Ovary (tissue), 9 donors: ENCODE data around the gene STK39. TPM values are rescaled to one million over a fixed set of nuclear protein-coding genes. Genes with fewer than 3 reads are reported as not detected.

ENCODE experiments used
- DNase-seq, 5 donors: peaks; one replicate each; pipeline ENCODE4 v3.0.0-alpha.2; 2019 to 2020
- H3K27ac ChIP-seq, 2 donors: fragments of 200-600 bp; one replicate each; pipeline versions ENCODE4 v1.5.1 to v1.8.0; 2019 to 2022
- H3K27me3 ChIP-seq: fragments of 200-600 bp; one replicate; pipeline ENCODE4 v1.8.0; 2022
- H3K36me3 ChIP-seq: fragments of 200-600 bp; sonication (generic); one replicate; pipeline ENCODE4 v1.5.1; 2019
- H3K4me1 ChIP-seq: one replicate; pipeline ENCODE4 v1.8.1; 2013; ENCODE audit warnings: mild to moderate bottlenecking, moderate library complexity; ENCODE audit not compliant: insufficient read depth
- H3K4me3 ChIP-seq: fragments of 200-600 bp; sonication (generic); one replicate; pipeline ENCODE4 v1.5.1; 2017
- H3K9me3 ChIP-seq, 2 donors: fragments of 200-600 bp in 1 of 2; sonication (generic) in 1 of 2; one replicate each; pipeline versions ENCODE4 v1.5.1 to v1.8.1; 2013 to 2019; ENCODE audit warnings: mild to moderate bottlenecking in 1 of 2, moderate library complexity in 1 of 2
- EP300 ChIP-seq: sonication (generic); formaldehyde crosslinking; IDR thresholded peaks from one replicate; pipeline ENCODE4 v1.6.1; 2017; ENCODE audit warnings: antibody characterized with exemption
- POLR2A ChIP-seq: fragments of 450-650 bp; IDR thresholded peaks from one replicate; pipeline ENCODE4 v1.6.1; 2017; ENCODE audit warnings: antibody characterized with exemption, mild to moderate bottlenecking, moderate library complexity
- WGBS, 3 donors: extraction: QIAGEN DNeasy Blood & Tissue Kit in 1 of 3; methylation state at CpG; one replicate each; pipeline versions ENCODE4 v1.1.5 to v1.1.7; 2013 to 2017; 5-methylcytosine and 5-hydroxymethylcytosine counted together
- intact Hi-C, 4 donors: fragments of 100-400 bp; cut with DNase I; formaldehyde crosslinking; loops; one replicate each; pipeline versions ENCODE4 v1.11.0 to v1.15.1; 2022 to 2023
- polyA plus RNA-seq, 2 donors: library from polyadenylated mRNA; stranded (reverse); fragments of 200-250 nt in 1 of 2; fragments of 350-450 nt in 1 of 2; fragmentation: Illumina TruSeq in 1 of 2; extraction: RNeasy Lipid Tissue Mini Kit (QIAGEN cat#74804) in 1 of 2; gene quantifications; one replicate each; pipeline ENCODE4 v1.2.3, GENCODE V29; 2013 to 2014
- total RNA-seq, 7 donors: library from RNA; depleted of rRNA in 2 of 7; stranded (reverse); fragments of >200 nt in 2 of 7; fragmentation: NEBNext Ultra II Directional in 3 of 7; extraction: Animal tissue kit (Norgen Biotek cat#: 25700) in 3 of 7; gene quantifications; one replicate each; pipeline versions ENCODE4 v1.1.0 to v1.2.4, GENCODE V29; 2016 to 2023
- TF ChIP-seq, protein P1 (sequence below), 3 donors: fragments of 450-650 bp in 2 of 3; fragments of 200-600 bp in 1 of 3; IDR thresholded peaks; one replicate each; pipeline versions ENCODE4 v1.5.1 to v1.8.0; 2016 to 2022; ENCODE audit warnings: antibody characterized with exemption in 3 of 3, mild to moderate bottlenecking in 1 of 3
- donor health status: DM: no; HTN: no; CAD: no; lungs with moderate emphysema.
- donor health status: DM: no; HTN: no; CAD: no.
- donor health status: Bipolar disorder and iron deficiency.
- donor health status: DM: yes; HTN: yes; CAD: no.
- donor health status: DM: no; HTN: no; CAD: no.
- donor health status: DM: yes; HTN: yes; CAD: no.

Gene STK39
- total and polyA plus RNA-seq, 9 donors = 5.9 to 14.1 (median 10.6) TPM

DNA sequence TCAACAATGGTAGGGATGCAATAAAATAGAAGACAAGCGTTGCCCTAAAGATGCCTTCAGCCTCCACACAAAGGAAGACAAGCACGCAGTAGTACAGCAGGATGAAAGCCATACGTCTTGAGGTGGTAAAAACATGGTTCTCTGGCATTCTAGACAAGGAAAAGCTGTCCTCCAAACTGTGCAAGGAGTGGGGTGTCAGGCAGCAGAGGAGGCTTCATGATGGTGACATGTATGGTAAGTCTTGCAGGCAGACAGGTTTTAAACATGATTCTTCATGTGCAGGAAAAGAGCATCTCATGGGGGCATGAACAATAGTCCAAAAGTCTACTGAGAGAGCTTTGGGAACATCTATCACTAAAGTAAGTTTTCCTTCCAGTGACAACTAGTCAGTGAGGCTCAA, 241.8 kb downstream of the STK39 start:
- Histone ChIP-seq H3K27ac (no peak overlapping the region), H3K36me3 (no peaks in the 10 kb centered on the region), H3K27me3 (no peaks in the 10 kb centered on the region), H3K9me3 (no peaks in the 10 kb centered on the region), H3K4me3 (no peak overlapping the region), H3K4me1 (peaks cover 4% of the 10 kb centered on the region)
- TF ChIP-seq, protein P1, sequence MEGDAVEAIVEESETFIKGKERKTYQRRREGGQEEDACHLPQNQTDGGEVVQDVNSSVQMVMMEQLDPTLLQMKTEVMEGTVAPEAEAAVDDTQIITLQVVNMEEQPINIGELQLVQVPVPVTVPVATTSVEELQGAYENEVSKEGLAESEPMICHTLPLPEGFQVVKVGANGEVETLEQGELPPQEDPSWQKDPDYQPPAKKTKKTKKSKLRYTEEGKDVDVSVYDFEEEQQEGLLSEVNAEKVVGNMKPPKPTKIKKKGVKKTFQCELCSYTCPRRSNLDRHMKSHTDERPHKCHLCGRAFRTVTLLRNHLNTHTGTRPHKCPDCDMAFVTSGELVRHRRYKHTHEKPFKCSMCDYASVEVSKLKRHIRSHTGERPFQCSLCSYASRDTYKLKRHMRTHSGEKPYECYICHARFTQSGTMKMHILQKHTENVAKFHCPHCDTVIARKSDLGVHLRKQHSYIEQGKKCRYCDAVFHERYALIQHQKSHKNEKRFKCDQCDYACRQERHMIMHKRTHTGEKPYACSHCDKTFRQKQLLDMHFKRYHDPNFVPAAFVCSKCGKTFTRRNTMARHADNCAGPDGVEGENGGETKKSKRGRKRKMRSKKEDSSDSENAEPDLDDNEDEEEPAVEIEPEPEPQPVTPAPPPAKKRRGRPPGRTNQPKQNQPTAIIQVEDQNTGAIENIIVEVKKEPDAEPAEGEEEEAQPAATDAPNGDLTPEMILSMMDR (IDR thresholded peaks at IDR 0.05) = no peak
- no peak for TF ChIP-seq EP300
- no peak for TF ChIP-seq POLR2A
- no peak for DNase-seq
- intact Hi-C loops = no loop called here
- 97 to 98% (median 97%) methylated on average over 3 of the region's 3 CpGs for WGBS, 3 donors

DNA sequence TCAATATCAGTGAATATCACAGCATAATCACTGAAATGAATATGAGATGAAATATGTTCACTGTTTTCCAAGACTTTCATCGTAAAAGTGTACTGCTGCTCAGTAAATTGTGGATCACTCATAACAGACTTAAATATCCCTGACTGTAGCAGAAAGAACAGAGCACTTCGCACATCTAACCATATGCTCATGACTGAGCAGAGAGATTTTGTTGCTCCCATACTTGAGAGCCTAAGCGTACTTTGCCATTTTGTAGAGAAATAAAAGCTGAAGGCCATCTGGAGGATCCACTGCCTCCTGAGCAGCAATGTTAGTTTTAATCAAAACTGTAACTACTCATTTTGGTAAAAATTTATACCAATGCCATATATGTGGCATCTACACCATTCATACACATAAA, 243.5 kb downstream of the STK39 start:
- Histone ChIP-seq H3K27me3 (no peaks in the 10 kb centered on the region), H3K4me1 (peaks cover 4% of the 10 kb centered on the region), H3K36me3 (no peaks in the 10 kb centered on the region), H3K4me3 (no peak overlapping the region), H3K9me3 (no peaks in the 10 kb centered on the region), H3K27ac (no peak overlapping the region)
- DNase-seq = no peak
- no peak for TF ChIP-seq EP300
- 97 to 98% (median 97%) methylated on average over 3 of the region's 3 CpGs for WGBS, 3 donors
- intact Hi-C loops = no loop called here

DNA sequence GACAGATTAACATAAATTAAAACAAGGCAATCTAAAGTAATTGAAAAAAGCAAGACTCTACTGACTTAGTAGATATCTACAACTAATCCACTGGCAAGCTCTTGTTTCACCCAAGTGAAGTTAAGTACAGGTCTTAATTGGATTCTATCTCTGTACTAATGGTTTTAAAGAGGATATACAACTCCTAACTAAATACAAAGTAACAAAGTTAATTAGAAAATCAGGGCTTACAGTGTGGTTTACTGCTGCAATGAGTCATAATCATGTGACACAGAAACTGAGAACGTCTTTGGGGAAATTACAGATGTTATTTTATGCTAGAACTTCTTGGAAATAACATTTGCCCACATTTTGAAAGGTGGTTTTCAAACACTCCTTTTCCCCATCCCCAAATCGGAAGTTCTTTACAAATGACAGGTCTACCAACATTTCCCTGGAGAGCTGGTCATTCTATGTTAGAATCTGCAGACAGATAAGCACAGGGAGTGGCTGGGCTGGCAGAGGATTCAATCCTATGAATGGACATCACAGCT, 245.3 kb downstream of the STK39 start:
- Histone ChIP-seq H3K4me3 (no peak overlapping the region), H3K27ac (no peak overlapping the region), H3K4me1 (peaks cover 4% of the 10 kb centered on the region), H3K9me3 (no peaks in the 10 kb centered on the region), H3K36me3 (no peaks in the 10 kb centered on the region), H3K27me3 (no peaks in the 10 kb centered on the region)
- no peak for DNase-seq
- TF ChIP-seq, protein P1 (IDR thresholded peaks at IDR 0.05) = no peak
- TF ChIP-seq POLR2A (no peak), EP300 (no peak)
- 63 to 75% (median 72%) methylated on average over 2 of the region's 2 CpGs for WGBS, 3 donors
- intact Hi-C loops = no loop called here

DNA sequence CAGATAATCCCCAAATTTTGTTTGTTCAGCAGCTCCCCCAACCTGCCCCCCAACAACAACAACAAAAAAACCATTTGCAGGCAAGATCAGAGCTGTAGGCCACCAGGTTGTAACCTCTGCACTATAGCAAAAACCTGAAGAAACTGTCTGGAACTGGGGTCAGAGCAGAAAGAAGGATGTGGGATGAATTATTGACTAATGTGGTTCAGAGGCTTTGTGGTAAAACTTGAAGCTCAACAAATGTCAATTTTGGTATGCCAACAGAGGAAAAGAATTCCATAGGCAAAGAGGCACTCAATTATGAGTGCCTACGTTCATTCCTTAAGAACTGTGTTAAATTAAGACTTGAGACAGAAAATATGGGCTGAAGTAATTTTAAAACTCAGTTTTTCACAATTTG, 255.1 kb downstream of the STK39 start:
- Histone ChIP-seq H3K27me3 (no peaks in the 10 kb centered on the region), H3K36me3 (no peaks in the 10 kb centered on the region), H3K27ac (no peak overlapping the region), H3K4me1 (no peaks in the 10 kb centered on the region), H3K9me3 (no peaks in the 10 kb centered on the region), H3K4me3 (no peak overlapping the region)
- TF ChIP-seq, protein P1 (IDR thresholded peaks at IDR 0.05) = no peak
- TF ChIP-seq EP300 = no peak
- no peak for TF ChIP-seq POLR2A
- 98 to 100% (median 99%) methylated on average over 1 of the region's 1 CpG for WGBS, 3 donors
- intact Hi-C loops = no loop called here
- no peak for DNase-seq

DNA sequence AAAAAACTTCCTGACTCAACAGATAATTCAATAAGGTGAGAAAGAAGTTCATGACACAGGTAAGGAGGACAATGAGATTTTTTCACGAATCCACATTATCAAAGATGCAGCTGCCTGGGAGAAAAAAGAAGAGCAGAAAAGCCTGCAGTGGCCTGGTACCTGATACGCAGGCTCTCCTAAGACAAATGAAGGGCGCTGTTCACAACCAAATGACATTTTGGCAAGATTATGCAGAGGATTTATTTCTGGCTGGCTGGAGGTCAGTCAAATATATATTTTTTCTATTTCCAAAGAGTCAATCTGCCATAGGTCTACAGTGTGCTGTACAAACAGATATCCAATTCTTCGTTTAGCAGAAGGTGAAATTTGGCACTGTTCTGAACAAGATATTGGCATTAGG, 257.3 kb downstream of the STK39 start:
- Histone ChIP-seq H3K36me3 (no peaks in the 10 kb centered on the region), H3K27ac (no peak overlapping the region), H3K4me3 (no peak overlapping the region), H3K4me1 (no peaks in the 10 kb centered on the region), H3K9me3 (no peaks in the 10 kb centered on the region), H3K27me3 (no peaks in the 10 kb centered on the region)
- TF ChIP-seq, protein P1 (IDR thresholded peaks at IDR 0.05) = no peak
- no peak for TF ChIP-seq POLR2A
- no peak for TF ChIP-seq EP300
- WGBS, 3 donors = 69 to 79% (median 76%) methylated on average over 4 of the region's 4 CpGs
- intact Hi-C loops = no loop called here
- no peak for DNase-seq
